Activated CD8-positive, alpha-beta T cell treated with anti-CD3 and anti-CD28 coated beads, Interleukin-2, amount 10 ng/mL, durations not matched to agents 7 days and 5 days (primary cell): ENCODE data around the gene SPSB4. TPM values are rescaled to one million over a fixed set of nuclear protein-coding genes. Genes with fewer than 3 reads are reported as not detected.

Experiments
- ATAC-seq: fragments of 150-1000 bp; cut with Tn5 transposase; one replicate; pipeline ENCODE4 v1.10.0; 2021; ENCODE audit warnings: moderate library complexity
- CTCF ChIA-PET: fragments of 350-600 bp; sonication (Branson Sonifier 250); formaldehyde crosslinking; loops from one replicate; lab custom pipeline; 2021; ENCODE audit warnings: antibody characterized with exemption; lab: Charles Lee
- POLR2A ChIA-PET: fragments of 350-600 bp; sonication (Branson Sonifier 250); formaldehyde crosslinking; loops from one replicate; lab custom pipeline; 2021; ENCODE audit warnings: antibody characterized with exemption; lab: Charles Lee
- DNase-seq: peaks from one replicate; pipeline ENCODE4 v3.0.0-alpha.2; 2020
- H3K27ac Mint-ChIP-seq: one replicate; pipeline ENCODE4 v1.8.0; 2021; ENCODE audit warnings: mild to moderate bottlenecking, mixed read lengths
- H3K27me3 Mint-ChIP-seq: one replicate; pipeline ENCODE4 v1.8.0; 2021; ENCODE audit warnings: low read depth, mixed read lengths
- H3K36me3 Mint-ChIP-seq: one replicate; pipeline ENCODE4 v1.8.0; 2021; ENCODE audit warnings: low read depth, mixed read lengths
- H3K4me1 Mint-ChIP-seq: one replicate; pipeline ENCODE4 v1.8.0; 2021; ENCODE audit warnings: low read depth, mixed read lengths
- H3K4me3 Mint-ChIP-seq: one replicate; pipeline ENCODE4 v1.8.0; 2021; ENCODE audit warnings: mild to moderate bottlenecking, mixed read lengths
- H3K9me3 Mint-ChIP-seq: one replicate; pipeline ENCODE4 v1.8.0; 2022; ENCODE audit warnings: mixed read lengths; ENCODE audit not compliant: insufficient read depth
- total RNA-seq, 2 experiments: library from RNA; stranded (reverse); gene quantifications; one replicate each; pipeline ENCODE4 v1.2.3, GENCODE V29; 2021

Gene SPSB4
- total RNA-seq, 2 experiments from 2014 or later = not detected

GRCh38 chr3:141055536-141056445 is 4.6 kb downstream of the SPSB4 start:
- H3K27me3 Mint-ChIP-seq = peaks cover 39% of the 10 kb centered on the region
- CTCF ChIA-PET = no interaction called here

GRCh38 chr3:141056751-141057171 is 5.6 kb downstream of the SPSB4 start:
- CTCF ChIA-PET = interaction anchor here (1.3 kb wide), 1 partner anchor 56 kb away, joined by 3 read pairs; no protein-coding TSS in a partner anchor
- ATAC-seq (no peak), DNase-seq (no peak)
- Mint-ChIP-seq H3K4me1 (peaks cover 10% of the 10 kb centered on the region), H3K36me3 (no peaks in the 10 kb centered on the region), H3K27me3 (peaks cover 37% of the 10 kb centered on the region), H3K27ac (no peak overlapping the region), H3K4me3 (no peak overlapping the region), H3K9me3 (peaks cover 4% of the 10 kb centered on the region)
- POLR2A ChIA-PET = no interaction called here

More at GRCh38 chr3:141055536-141056445, 4.6 kb downstream of the SPSB4 start:
- POLR2A ChIA-PET = no interaction called here
- Mint-ChIP-seq H3K27ac (no peak overlapping the region), H3K4me3 (no peak overlapping the region), H3K9me3 (peaks cover 4% of the 10 kb centered on the region), H3K36me3 (no peaks in the 10 kb centered on the region), H3K4me1 (peaks cover 11% of the 10 kb centered on the region)
- ATAC-seq = no peak
- DNase-seq = no peak

GRCh38 chr3:141057436-141057835 is 6.3 kb downstream of the SPSB4 start:
- ATAC-seq (no peak), DNase-seq (no peak)
- Mint-ChIP-seq H3K4me1 (peaks cover 5% of the 10 kb centered on the region), H3K4me3 (no peak overlapping the region), H3K36me3 (no peaks in the 10 kb centered on the region), H3K27ac (no peak overlapping the region), H3K27me3 (peaks cover 34% of the 10 kb centered on the region), H3K9me3 (peaks cover 4% of the 10 kb centered on the region)
- ChIA-PET CTCF (interaction anchor here (1.3 kb wide), 1 partner anchor 57 kb away, joined by 3 read pairs; no protein-coding TSS in a partner anchor), POLR2A (no interaction called here)

GRCh38 chr3:141057946-141058800 is 7.0 kb downstream of the SPSB4 start:
- Mint-ChIP-seq H3K27ac (no peak overlapping the region), H3K36me3 (no peaks in the 10 kb centered on the region), H3K9me3 (peaks cover 4% of the 10 kb centered on the region), H3K27me3 (peaks cover 28% of the 10 kb centered on the region), H3K4me3 (no peak overlapping the region), H3K4me1 (no peaks in the 10 kb centered on the region)
- ChIA-PET POLR2A (no interaction called here), CTCF (interaction anchor here (1.3 kb wide), 1 partner anchor 58 kb away, joined by 3 read pairs; no protein-coding TSS in a partner anchor)
- DNase-seq (no peak), ATAC-seq (no peak)

GRCh38 chr3:141058996-141059395 is 7.8 kb downstream of the SPSB4 start:
- Mint-ChIP-seq H3K4me1 (peaks cover 6% of the 10 kb centered on the region), H3K27ac (no peak overlapping the region), H3K9me3 (peaks cover 4% of the 10 kb centered on the region), H3K4me3 (no peak overlapping the region), H3K27me3 (peaks cover 22% of the 10 kb centered on the region), H3K36me3 (no peaks in the 10 kb centered on the region)
- POLR2A ChIA-PET = no interaction called here
- CTCF ChIA-PET = no interaction called here
- ATAC-seq (no peak), DNase-seq (no peak)

GRCh38 chr3:141059816-141060215 is 8.7 kb downstream of the SPSB4 start:
- DNase-seq (no peak), ATAC-seq (no peak)
- no peak overlapping the region for H3K4me3 Mint-ChIP-seq
- CTCF ChIA-PET = no interaction called here
- H3K4me1 Mint-ChIP-seq = peaks cover 10% of the 10 kb centered on the region
- peaks cover 4% of the 10 kb centered on the region for H3K9me3 Mint-ChIP-seq
- no peaks in the 10 kb centered on the region for H3K36me3 Mint-ChIP-seq
- peaks cover 21% of the 10 kb centered on the region for H3K27me3 Mint-ChIP-seq
- POLR2A ChIA-PET = no interaction called here
- no peak overlapping the region for H3K27ac Mint-ChIP-seq

- H3K9me3 Mint-ChIP-seq = peaks cover 4% of the 10 kb centered on the region
- CTCF ChIA-PET = no interaction called here
- peaks cover 10% of the 10 kb centered on the region for H3K4me1 Mint-ChIP-seq
- peaks cover 16% of the 10 kb centered on the region for H3K27me3 Mint-ChIP-seq
- POLR2A ChIA-PET = no interaction called here
- no peak for ATAC-seq
- H3K27ac Mint-ChIP-seq = no peak overlapping the region
- no peak overlapping the region for H3K4me3 Mint-ChIP-seq
- H3K36me3 Mint-ChIP-seq = no peaks in the 10 kb centered on the region
- no peak for DNase-seq
These were observed 9.2 kb downstream of the SPSB4 start for GRCh38 chr3:141060327-141060726.

GRCh38 chr3:141063831-141064230 is 12.7 kb downstream of the SPSB4 start:
- H3K9me3 Mint-ChIP-seq = peaks cover 4% of the 10 kb centered on the region
- ChIA-PET POLR2A (no interaction called here), CTCF (interaction anchor here (1.0 to 1.5 kb wide), 2 partner anchors 42 to 63 kb away, joined by 4 to 5 read pairs; no protein-coding TSS in a partner anchor)
- DNase-seq = peak; percentile 31
- peaks cover 3% of the 10 kb centered on the region for H3K27me3 Mint-ChIP-seq
- ATAC-seq = peak; percentile 51
- H3K4me3 Mint-ChIP-seq = no peak overlapping the region
- no peak overlapping the region for H3K27ac Mint-ChIP-seq
- H3K4me1 Mint-ChIP-seq = peaks cover 10% of the 10 kb centered on the region
- H3K36me3 Mint-ChIP-seq = no peaks in the 10 kb centered on the region

GRCh38 chr3:141064255-141064926 is 13.2 kb downstream of the SPSB4 start:
- ATAC-seq (no peak), DNase-seq (no peak)
- Mint-ChIP-seq H3K27me3 (peaks cover 3% of the 10 kb centered on the region), H3K36me3 (no peaks in the 10 kb centered on the region), H3K4me1 (peaks cover 10% of the 10 kb centered on the region), H3K27ac (no peak overlapping the region), H3K9me3 (peaks cover under 1% of the 10 kb centered on the region), H3K4me3 (no peak overlapping the region)
- ChIA-PET CTCF (interaction anchor here (1.0 to 1.5 kb wide), 2 partner anchors 41 to 64 kb away, joined by 4 to 5 read pairs; no protein-coding TSS in a partner anchor), POLR2A (no interaction called here)

GRCh38 chr3:141065258-141065657 is 14.1 kb downstream of the SPSB4 start:
- ATAC-seq (no peak), DNase-seq (no peak)
- CTCF ChIA-PET = no interaction called here
- Mint-ChIP-seq H3K9me3 (no peaks in the 10 kb centered on the region), H3K4me1 (peaks cover 10% of the 10 kb centered on the region), H3K36me3 (no peaks in the 10 kb centered on the region), H3K4me3 (no peak overlapping the region), H3K27me3 (peaks cover 3% of the 10 kb centered on the region), H3K27ac (no peak overlapping the region)
- POLR2A ChIA-PET = no interaction called here
